ENCODE results near the gene DTNA. TPM values are rescaled to one million over a fixed set of nuclear protein-coding genes. Genes with fewer than 3 reads are reported as not detected.

DTNA gene
- total and polyA plus RNA-seq, 3 experiments from 2014 or later = not detected

- H3K4me1 Mint-ChIP-seq = no peaks in the 10 kb centered on the region
- H3K4me1 ChIP-seq (ENCODE audit: insufficient read depth, low read length) = no peaks in the 10 kb centered on the region
- no peak overlapping the region for H3K27ac Mint-ChIP-seq
- H3K27me3 ChIP-seq (ENCODE audit: insufficient read depth, low read length, poor library complexity, severe bottlenecking) = no peaks in the 10 kb centered on the region
- peaks cover 3 to 5% of the 10 kb centered on the region in 2 donors for H3K27me3 Mint-ChIP-seq
- H3K36me3 ChIP-seq (ENCODE audit: insufficient read depth, low read length) = no peaks in the 10 kb centered on the region
- H3K4me3 ChIP-seq (ENCODE audit: low read length) = no peak overlapping the region
- H3K4me3 Mint-ChIP-seq = no peak overlapping the region
- no peak overlapping the region for H3K27ac ChIP-seq (ENCODE audit: low read depth, low read length)
- no peaks in the 10 kb centered on the region for H3K9me3 ChIP-seq (ENCODE audit: low read length)
- H3K9me3 Mint-ChIP-seq = peaks cover 0 to 2% (median 0%) of the 10 kb centered on the region in 5 donors
- POLR2A ChIA-PET = no interaction called here
- CTCF ChIA-PET = no interaction called here
- DNase-seq = no peak
- H3K36me3 Mint-ChIP-seq = no peaks in the 10 kb centered on the region
Observed at GRCh38 chr18:34742891-34743341, 32.8 kb downstream of the DTNA start.

GRCh38 chr18:34744569-34744968, 34.5 kb downstream of the DTNA start:
- Histone ChIP-seq H3K36me3 (ENCODE audit: insufficient read depth, low read length) (no peaks in the 10 kb centered on the region), H3K27ac (ENCODE audit: low read depth, low read length) (no peak overlapping the region), H3K4me1 (ENCODE audit: insufficient read depth, low read length) (no peaks in the 10 kb centered on the region), H3K9me3 (ENCODE audit: low read length) (no peaks in the 10 kb centered on the region), H3K27me3 (ENCODE audit: insufficient read depth, low read length, poor library complexity, severe bottlenecking) (no peaks in the 10 kb centered on the region), H3K4me3 (ENCODE audit: low read length) (no peak overlapping the region)
- Mint-ChIP-seq H3K9me3 (peaks cover 0 to 3% (median 0%) of the 10 kb centered on the region in 5 donors), H3K27me3 (peaks cover 3 to 5% of the 10 kb centered on the region in 2 donors), H3K4me3 (no peak overlapping the region), H3K36me3 (no peaks in the 10 kb centered on the region), H3K4me1 (no peaks in the 10 kb centered on the region), H3K27ac (no peak overlapping the region)
- POLR2A ChIA-PET = no interaction called here
- CTCF ChIA-PET = no interaction called here
- no peak for DNase-seq

GRCh38 chr18:34746614-34747013, 36.5 kb downstream of the DTNA start:
- Histone ChIP-seq H3K9me3 (ENCODE audit: low read length) (no peaks in the 10 kb centered on the region), H3K4me3 (ENCODE audit: low read length) (no peak overlapping the region), H3K36me3 (ENCODE audit: insufficient read depth, low read length) (no peaks in the 10 kb centered on the region), H3K4me1 (ENCODE audit: insufficient read depth, low read length) (no peaks in the 10 kb centered on the region), H3K27ac (ENCODE audit: low read depth, low read length) (no peak overlapping the region), H3K27me3 (ENCODE audit: insufficient read depth, low read length, poor library complexity, severe bottlenecking) (no peaks in the 10 kb centered on the region)
- no peak for DNase-seq
- POLR2A ChIA-PET = no interaction called here
- no peak overlapping the region for H3K4me3 Mint-ChIP-seq
- H3K36me3 Mint-ChIP-seq = no peaks in the 10 kb centered on the region
- no peak overlapping the region for H3K27ac Mint-ChIP-seq
- CTCF ChIA-PET = no interaction called here
- H3K9me3 Mint-ChIP-seq = peaks cover 0 to 3% (median 0%) of the 10 kb centered on the region in 5 donors
- H3K27me3 Mint-ChIP-seq = peaks cover 2 to 3% of the 10 kb centered on the region in 2 donors
- no peaks in the 10 kb centered on the region for H3K4me1 Mint-ChIP-seq

GRCh38 chr18:34749721-34750120, 39.6 kb downstream of the DTNA start:
- no peak overlapping the region for H3K4me3 Mint-ChIP-seq
- H3K27me3 Mint-ChIP-seq = peaks cover 3 to 6% of the 10 kb centered on the region in 2 donors
- ChIA-PET POLR2A (no interaction called here), CTCF (no interaction called here)
- no peak overlapping the region for H3K4me3 ChIP-seq (ENCODE audit: low read length)
- H3K36me3 ChIP-seq (ENCODE audit: insufficient read depth, low read length) = no peaks in the 10 kb centered on the region
- H3K27ac Mint-ChIP-seq = no peak overlapping the region
- no peak for DNase-seq
- H3K4me1 ChIP-seq (ENCODE audit: insufficient read depth, low read length) = no peaks in the 10 kb centered on the region
- no peaks in the 10 kb centered on the region for H3K4me1 Mint-ChIP-seq
- peaks cover 0 to 3% (median 0%) of the 10 kb centered on the region in 5 donors for H3K9me3 Mint-ChIP-seq
- H3K27ac ChIP-seq (ENCODE audit: low read depth, low read length) = no peak overlapping the region
- H3K9me3 ChIP-seq (ENCODE audit: low read length) = no peaks in the 10 kb centered on the region
- no peaks in the 10 kb centered on the region for H3K27me3 ChIP-seq (ENCODE audit: insufficient read depth, low read length, poor library complexity, severe bottlenecking)
- H3K36me3 Mint-ChIP-seq = no peaks in the 10 kb centered on the region

GRCh38 chr18:34752056-34752455, 42.0 kb downstream of the DTNA start:
- Histone ChIP-seq H3K27ac (ENCODE audit: low read depth, low read length) (no peak overlapping the region), H3K9me3 (ENCODE audit: low read length) (no peaks in the 10 kb centered on the region), H3K4me1 (ENCODE audit: insufficient read depth, low read length) (no peaks in the 10 kb centered on the region), H3K36me3 (ENCODE audit: insufficient read depth, low read length) (no peaks in the 10 kb centered on the region), H3K27me3 (ENCODE audit: insufficient read depth, low read length, poor library complexity, severe bottlenecking) (no peaks in the 10 kb centered on the region), H3K4me3 (ENCODE audit: low read length) (no peak overlapping the region)
- peaks cover 0 to 3% (median 0%) of the 10 kb centered on the region in 5 donors for H3K9me3 Mint-ChIP-seq
- CTCF ChIA-PET = no interaction called here
- POLR2A ChIA-PET = no interaction called here
- no peak overlapping the region for H3K27ac Mint-ChIP-seq
- no peaks in the 10 kb centered on the region for H3K4me1 Mint-ChIP-seq
- no peaks in the 10 kb centered on the region for H3K36me3 Mint-ChIP-seq
- H3K4me3 Mint-ChIP-seq = no peak overlapping the region
- peaks cover 3 to 6% of the 10 kb centered on the region in 2 donors for H3K27me3 Mint-ChIP-seq
- no peak for DNase-seq

GRCh38 chr18:34754300-34754699, 44.2 kb downstream of the DTNA start:
- H3K4me3 ChIP-seq (ENCODE audit: low read length) = no peak overlapping the region
- H3K27ac ChIP-seq (ENCODE audit: low read depth, low read length) = no peak overlapping the region
- DNase-seq = no peak
- no peaks in the 10 kb centered on the region for H3K9me3 ChIP-seq (ENCODE audit: low read length)
- Mint-ChIP-seq H3K27ac (no peak overlapping the region), H3K27me3 (peaks cover 3 to 6% of the 10 kb centered on the region in 2 donors), H3K4me1 (no peaks in the 10 kb centered on the region), H3K4me3 (no peak overlapping the region), H3K36me3 (no peaks in the 10 kb centered on the region), H3K9me3 (no peaks in the 10 kb centered on the region)
- CTCF ChIA-PET = no interaction called here
- POLR2A ChIA-PET = no interaction called here
- H3K36me3 ChIP-seq (ENCODE audit: insufficient read depth, low read length) = no peaks in the 10 kb centered on the region
- H3K4me1 ChIP-seq (ENCODE audit: insufficient read depth, low read length) = no peaks in the 10 kb centered on the region
- H3K27me3 ChIP-seq (ENCODE audit: insufficient read depth, low read length, poor library complexity, severe bottlenecking) = no peaks in the 10 kb centered on the region

- no peaks in the 10 kb centered on the region for H3K4me1 Mint-ChIP-seq
- CTCF ChIA-PET = no interaction called here
Observed at GRCh38 chr18:34757666-34758065, 47.6 kb downstream of the DTNA start.

GRCh38 chr18:34758378-34758948, 48.4 kb downstream of the DTNA start:
- Histone ChIP-seq H3K4me1 (ENCODE audit: insufficient read depth, low read length) (no peaks in the 10 kb centered on the region), H3K9me3 (ENCODE audit: low read length) (no peaks in the 10 kb centered on the region), H3K4me3 (ENCODE audit: low read length) (no peak overlapping the region), H3K27ac (ENCODE audit: low read depth, low read length) (no peak overlapping the region), H3K27me3 (ENCODE audit: insufficient read depth, low read length, poor library complexity, severe bottlenecking) (no peaks in the 10 kb centered on the region), H3K36me3 (ENCODE audit: insufficient read depth, low read length) (no peaks in the 10 kb centered on the region)
- ChIA-PET CTCF (no interaction called here), POLR2A (no interaction called here)
- Mint-ChIP-seq H3K4me1 (no peaks in the 10 kb centered on the region), H3K27me3 (peaks cover 2 to 6% of the 10 kb centered on the region in 2 donors), H3K27ac (no peak overlapping the region), H3K36me3 (no peaks in the 10 kb centered on the region), H3K4me3 (no peak overlapping the region), H3K9me3 (peaks cover 0 to 2% (median 0%) of the 10 kb centered on the region in 5 donors)
- no peak for DNase-seq

More at GRCh38 chr18:34757666-34758065, 47.6 kb downstream of the DTNA start:
- Histone ChIP-seq H3K4me1 (ENCODE audit: insufficient read depth, low read length) (no peaks in the 10 kb centered on the region), H3K4me3 (ENCODE audit: low read length) (no peak overlapping the region), H3K9me3 (ENCODE audit: low read length) (no peaks in the 10 kb centered on the region), H3K36me3 (ENCODE audit: insufficient read depth, low read length) (no peaks in the 10 kb centered on the region), H3K27ac (ENCODE audit: low read depth, low read length) (no peak overlapping the region), H3K27me3 (ENCODE audit: insufficient read depth, low read length, poor library complexity, severe bottlenecking) (no peaks in the 10 kb centered on the region)
- H3K27me3 Mint-ChIP-seq = peaks cover 3 to 6% of the 10 kb centered on the region in 2 donors
- H3K9me3 Mint-ChIP-seq = peaks cover 0 to 2% (median 0%) of the 10 kb centered on the region in 5 donors
- POLR2A ChIA-PET = no interaction called here
- no peak for DNase-seq
- H3K4me3 Mint-ChIP-seq = no peak overlapping the region
- H3K36me3 Mint-ChIP-seq = no peaks in the 10 kb centered on the region
- H3K27ac Mint-ChIP-seq = no peak overlapping the region

Data from CD8-positive, alpha-beta memory T cell (primary cell).